Stimulated activated CD8-positive, alpha-beta memory T cell treated with anti-CD3 and anti-CD28 coated beads, Interleukin-7, amount 100 ng/mL, for 4 hours (primary cell): ENCODE measurements around the gene SYTL3.

Experiments
- DNase-seq, 2 donors: peaks; one replicate each; pipeline ENCODE4 v3.0.0-alpha.2; 2020; ENCODE audit warnings: low read depth in 2 of 2

Gene SYTL3

GRCh38 chr6:158793432-158793831 is 143.6 kb downstream of the SYTL3 start:
- DNase-seq = no peak

- no peak for DNase-seq
Measured at GRCh38 chr6:158795516-158795915, 145.7 kb downstream of the SYTL3 start.

- DNase-seq = no peak
Measured at GRCh38 chr6:158796353-158796752, 146.5 kb downstream of the SYTL3 start.

- no peak for DNase-seq
Measured at GRCh38 chr6:158797331-158798310, 147.8 kb downstream of the SYTL3 start.

GRCh38 chr6:158798311-158798710 is 148.5 kb downstream of the SYTL3 start:
- no peak for DNase-seq

GRCh38 chr6:158799051-158799792 is 149.4 kb downstream of the SYTL3 start:
- no peak for DNase-seq

- DNase-seq = no peak
Measured at GRCh38 chr6:158801655-158802294, 151.9 kb downstream of the SYTL3 start.

- DNase-seq = no peak
Measured at GRCh38 chr6:158803733-158804143, 153.9 kb downstream of the SYTL3 start.

GRCh38 chr6:158804207-158804606 is 154.4 kb downstream of the SYTL3 start:
- DNase-seq = no peak

- no peak for DNase-seq
Measured at GRCh38 chr6:158805698-158806377, 156.0 kb downstream of the SYTL3 start.

- no peak for DNase-seq
Measured at GRCh38 chr6:158807515-158808441, 157.9 kb downstream of the SYTL3 start.

- DNase-seq = no peak
Measured at GRCh38 chr6:158808442-158808833, 158.6 kb downstream of the SYTL3 start.

GRCh38 chr6:158808941-158809678 is 159.3 kb downstream of the SYTL3 start:
- no peak for DNase-seq

GRCh38 chr6:158810155-158811095 is 160.6 kb downstream of the SYTL3 start:
- DNase-seq = no peak

GRCh38 chr6:158812611-158813010 is 162.8 kb downstream of the SYTL3 start:
- no peak for DNase-seq

GRCh38 chr6:158813032-158813431 is 163.2 kb downstream of the SYTL3 start:
- no peak for DNase-seq
